NB4 (cell line): Measurements from ENCODE around the gene KRTAP10-4.

Source experiments
- POLR2A ChIP-seq: IDR thresholded peaks from 2 replicates; pipeline ENCODE4 v1.6.1; 2011; ENCODE audit warnings: mild to moderate bottlenecking; ENCODE audit not compliant: insufficient read length; ENCODE audit errors: extremely low read depth
- TF ChIP-seq, protein P1 (sequence below): IDR thresholded peaks from 2 replicates; pipeline ENCODE4 v1.6.1; 2011; ENCODE audit warnings: low read depth, low read length
- TF ChIP-seq, protein P2 (sequence below): IDR thresholded peaks from one replicate; pipeline ENCODE4 v1.5.1; 2012; ENCODE audit warnings: low read depth, low read length

DNA sequence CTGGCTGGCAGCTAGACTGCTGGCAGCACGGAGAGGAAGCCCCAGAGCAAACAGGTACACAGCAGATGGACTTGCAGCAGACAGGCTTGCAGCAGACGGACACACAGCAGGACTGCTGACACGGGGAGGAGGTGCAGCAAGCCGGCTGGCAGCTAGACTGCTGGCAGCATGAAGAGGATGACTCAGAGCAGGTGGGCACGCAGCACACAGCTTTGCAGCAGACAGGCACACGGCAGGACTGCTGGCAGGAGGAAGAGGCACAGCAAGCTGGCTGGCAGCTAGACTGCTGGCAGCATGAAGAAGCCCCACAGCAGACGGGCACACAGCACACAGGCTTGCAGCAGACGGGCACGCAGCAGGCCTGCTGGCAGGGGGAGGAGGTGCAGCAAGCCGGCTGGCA lies 22.7 kb upstream of the KRTAP10-4 start:
- TF ChIP-seq, protein P1, sequence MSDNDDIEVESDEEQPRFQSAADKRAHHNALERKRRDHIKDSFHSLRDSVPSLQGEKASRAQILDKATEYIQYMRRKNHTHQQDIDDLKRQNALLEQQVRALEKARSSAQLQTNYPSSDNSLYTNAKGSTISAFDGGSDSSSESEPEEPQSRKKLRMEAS, result no peak
- TF ChIP-seq, protein P2, sequence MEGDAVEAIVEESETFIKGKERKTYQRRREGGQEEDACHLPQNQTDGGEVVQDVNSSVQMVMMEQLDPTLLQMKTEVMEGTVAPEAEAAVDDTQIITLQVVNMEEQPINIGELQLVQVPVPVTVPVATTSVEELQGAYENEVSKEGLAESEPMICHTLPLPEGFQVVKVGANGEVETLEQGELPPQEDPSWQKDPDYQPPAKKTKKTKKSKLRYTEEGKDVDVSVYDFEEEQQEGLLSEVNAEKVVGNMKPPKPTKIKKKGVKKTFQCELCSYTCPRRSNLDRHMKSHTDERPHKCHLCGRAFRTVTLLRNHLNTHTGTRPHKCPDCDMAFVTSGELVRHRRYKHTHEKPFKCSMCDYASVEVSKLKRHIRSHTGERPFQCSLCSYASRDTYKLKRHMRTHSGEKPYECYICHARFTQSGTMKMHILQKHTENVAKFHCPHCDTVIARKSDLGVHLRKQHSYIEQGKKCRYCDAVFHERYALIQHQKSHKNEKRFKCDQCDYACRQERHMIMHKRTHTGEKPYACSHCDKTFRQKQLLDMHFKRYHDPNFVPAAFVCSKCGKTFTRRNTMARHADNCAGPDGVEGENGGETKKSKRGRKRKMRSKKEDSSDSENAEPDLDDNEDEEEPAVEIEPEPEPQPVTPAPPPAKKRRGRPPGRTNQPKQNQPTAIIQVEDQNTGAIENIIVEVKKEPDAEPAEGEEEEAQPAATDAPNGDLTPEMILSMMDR, result no peak
- no peak for TF ChIP-seq POLR2A
